K562 (cell line): ENCODE measurements around the gene PITRM1. TPM values are rescaled to one million over a fixed set of nuclear protein-coding genes. Genes with fewer than 3 reads are reported as not detected.
A peak's percentile ranks its signal among the peaks of the same experiment; 100 is the strongest.

Experiments used
- ATAC-seq: fragments of 200-7000 bp; cut with Tn5 transposase; 3 replicates; pipeline ENCODE4 v1.9.1; 2020; ENCODE audit warnings: moderate library complexity
- BruUV-seq: library from RNA; stranded (reverse); fragments of 400-500 nt; replicated peaks from 2 replicates; lab custom pipeline; 2021; lab: Mats Ljungman, UMichigan
- CTCF ChIA-PET: fragments of 300-600 bp; formaldehyde crosslinking; extraction: SDS; loops from one replicate; lab custom pipeline; 2021; ENCODE audit warnings: low intra/inter-chr PET ratio; lab: Yijun Ruan, JAX
- POLR2A ChIA-PET: fragments of 300-600, 350-650 bp; sonication (Branson Sonifier 250); formaldehyde crosslinking; extraction: SDS; loops from one replicate; lab custom pipeline; 2021; ENCODE audit warnings: antibody characterized with exemption, inconsistent platforms; lab: Yijun Ruan, JAX
- DNase-seq, 4 experiments: peaks; one replicate each; pipeline versions ENCODE4 v3.0.0 to v3.0.0-alpha.2; 2011 to 2018; ENCODE audit warnings: low spot score in 3 of 4, mixed read lengths in 3 of 4; ENCODE audit errors: extremely low read depth in 1 of 4
- FAIRE-seq: peaks from 2 replicates; lab custom pipeline; 2011; peaks lifted over from hg19 to GRCh38; lab: Jason Lieb, UNC
- H2AFZ ChIP-seq: 2 replicates; pipeline ENCODE4 v1.6.0; 2011; ENCODE audit warnings: low read depth, low read length, control low read depth, inconsistent platforms
- H3K27ac ChIP-seq: fragments of 200-600 bp; 3 replicates; pipeline ENCODE4 v1.8.0; 2011; ENCODE audit warnings: low read depth, mild to moderate bottlenecking, control low read depth, inconsistent platforms, low read length, moderate library complexity, mixed read lengths; ENCODE audit errors: extremely low read depth
- H3K27me3 ChIP-seq, 2 experiments: fragments of 300-600 bp in 1 of 2; 2 replicates in 1 of 2; 3 replicates in 1 of 2; pipeline versions ENCODE4 v1.6.0 to v1.8.0; 2011; ENCODE audit warnings: inconsistent platforms in 2 of 2, low read length in 2 of 2, mild to moderate bottlenecking in 1 of 2, mixed read lengths in 1 of 2, moderate library complexity in 1 of 2; ENCODE audit not compliant: control insufficient read depth in 2 of 2, insufficient read depth in 2 of 2
- H3K36me3 ChIP-seq: fragments of 300-600 bp; 3 replicates; pipeline ENCODE4 v1.8.0; 2011; ENCODE audit warnings: mild to moderate bottlenecking, low read length, inconsistent platforms; ENCODE audit not compliant: control insufficient read depth, insufficient read depth
- H3K4me1 ChIP-seq, 2 experiments: fragments of 200-600 bp in 1 of 2; replicated peaks in 1 of 2; 2 replicates in 1 of 2; 3 replicates in 1 of 2; pipeline versions ENCODE4 v1.5.1 to v1.8.0; 2011; ENCODE audit warnings: inconsistent platforms in 2 of 2, low read length in 2 of 2, mild to moderate bottlenecking in 1 of 2, mixed read lengths in 1 of 2, moderate library complexity in 1 of 2; ENCODE audit not compliant: control insufficient read depth in 2 of 2, insufficient read depth in 2 of 2
- H3K4me2 ChIP-seq: 2 replicates; pipeline ENCODE4 v1.6.1; 2011; ENCODE audit warnings: low read length, control low read depth, inconsistent platforms, mixed read lengths; ENCODE audit not compliant: insufficient read depth
- H3K4me3 ChIP-seq: fragments of 200-600 bp; sonication (generic), shearing (Covaris generic); 2 replicates; pipeline ENCODE4 v1.5.1; 2016; ENCODE audit warnings: control low read depth, inconsistent platforms
- H3K79me2 ChIP-seq: fragments of 200-600 bp; 3 replicates; pipeline ENCODE4 v1.8.0; 2011; ENCODE audit warnings: low read length, inconsistent platforms; ENCODE audit not compliant: control insufficient read depth, insufficient read depth
- H3K9ac ChIP-seq, 2 experiments: 2 replicates each; pipeline versions ENCODE4 v1.6.0 to v1.6.1; 2011; ENCODE audit warnings: low read depth in 2 of 2, low read length in 2 of 2, control low read depth in 1 of 2, inconsistent platforms in 1 of 2, mild to moderate bottlenecking in 1 of 2, mixed read lengths in 1 of 2; ENCODE audit not compliant: insufficient read depth in 1 of 2
- H3K9me1 ChIP-seq: one replicate; pipeline ENCODE4 v1.6.0; 2011; ENCODE audit warnings: inconsistent platforms, mild to moderate bottlenecking, low read length, moderate library complexity; ENCODE audit not compliant: control insufficient read depth, insufficient read depth
- H3K9me3 ChIP-seq: replicated peaks from 2 replicates; pipeline ENCODE4 v1.5.1; 2011; ENCODE audit warnings: low read depth, low read length, inconsistent platforms; ENCODE audit not compliant: control insufficient read depth, insufficient read depth
- H4K20me1 ChIP-seq: replicated peaks from 2 replicates; pipeline ENCODE4 v1.6.1; 2011; ENCODE audit warnings: low read length, inconsistent platforms, mixed read lengths; ENCODE audit not compliant: control insufficient read depth, insufficient read depth
- BRD9 ChIP-seq: fragments of 450-650 bp; IDR thresholded peaks from 2 replicates; pipeline ENCODE4 v1.6.1; 2018; ENCODE audit warnings: low read depth; ENCODE audit not compliant: partially characterized antibody
- CLOCK ChIP-seq: fragments of 250-450 bp; sonication (Bioruptor Pico); IDR thresholded peaks from 2 replicates; pipeline ENCODE4 v1.4.0; 2020; ENCODE audit warnings: mild to moderate bottlenecking, moderate library complexity, borderline replicate concordance
- HNRNPLL ChIP-seq: fragments of 200-400 bp; formaldehyde crosslinking; IDR thresholded peaks from 2 replicates; pipeline ENCODE4 v1.6.1; 2017; ENCODE audit warnings: low read length, low read depth, mild to moderate bottlenecking; ENCODE audit not compliant: poor library complexity, severe bottlenecking
- NBN ChIP-seq: fragments of 450-650 bp; IDR thresholded peaks from 2 replicates; pipeline ENCODE4 v1.6.1; 2016; ENCODE audit warnings: low read depth, mild to moderate bottlenecking
- NFE2 ChIP-seq: IDR thresholded peaks from 2 replicates; pipeline ENCODE4 v1.6.1; 2014; ENCODE audit warnings: antibody characterized with exemption, low read depth
- POLR2A ChIP-seq: fragments of 450-650 bp; conservative IDR thresholded peaks from 2 replicates; pipeline ENCODE4 v1.6.1; 2016
- PPARD ChIP-seq: fragments of 250-450 bp; sonication (Bioruptor Pico); IDR thresholded peaks from 2 replicates; pipeline ENCODE4 v1.8.0; 2022; ENCODE audit warnings: inconsistent platforms, mild to moderate bottlenecking, moderate library complexity
- RBM25 ChIP-seq: fragments of 200-400 bp; formaldehyde crosslinking; IDR thresholded peaks from 2 replicates; pipeline ENCODE4 v1.6.1; 2018; ENCODE audit warnings: low read length, low read depth, moderate library complexity; ENCODE audit not compliant: severe bottlenecking
- RFX5 ChIP-seq: IDR thresholded peaks from 2 replicates; pipeline ENCODE4 v1.6.1; 2011; ENCODE audit warnings: low read depth, mild to moderate bottlenecking, improper control_type of control experiment, low read length
- SMARCB1 ChIP-seq: IDR thresholded peaks from 2 replicates; pipeline ENCODE4 v1.6.1; 2011; ENCODE audit warnings: improper control_type of control experiment, low read depth; ENCODE audit not compliant: insufficient read length
- SNAPC5 ChIP-seq: fragments of 250-450 bp; sonication (Bioruptor Pico); IDR thresholded peaks from 2 replicates; pipeline ENCODE4 v1.8.0; 2021; ENCODE audit warnings: moderate library complexity, mild to moderate bottlenecking, inconsistent platforms
- ZFP36 ChIP-seq: fragments of 150-350 bp; IDR thresholded peaks from 2 replicates; pipeline ENCODE4 v1.6.1; 2018; ENCODE audit warnings: low read length, low read depth; ENCODE audit not compliant: partially characterized antibody
- ZNF41 ChIP-seq: fragments of 250-450 bp; sonication (Bioruptor Pico); conservative IDR thresholded peaks from 2 replicates; pipeline ENCODE4 v1.4.0; 2020; ENCODE audit warnings: mild to moderate bottlenecking
- ZNF512 ChIP-seq: IDR thresholded peaks from 2 replicates; pipeline ENCODE4 v1.6.1; 2016; ENCODE audit warnings: missing genetic modification characterization, missing compliant biosample characterization
- ZNF583 ChIP-seq: fragments of 250-450 bp; sonication (Bioruptor Pico); IDR thresholded peaks from 2 replicates; pipeline ENCODE4 v1.4.0; 2020
- WGBS: fragments of 100-300 bp; shearing (Covaris generic); methylation state at CpG from one replicate; pipeline ENCODE4 v1.1.6; 2016; ENCODE audit warnings: low coverage, mixed read lengths; ENCODE audit not compliant: insufficient coverage; ENCODE audit errors: missing lambda C conversion rate; 5-methylcytosine and 5-hydroxymethylcytosine counted together
- in situ Hi-C: fragments of 300-500 bp; cut with MboI; formaldehyde crosslinking; loops from 4 replicates; pipeline ENCODE4 v1.15.0; 2018; ENCODE audit warnings: inconsistent platforms, mixed read lengths
- intact Hi-C: fragments of 100-400 bp; cut with micrococcal nuclease; formaldehyde crosslinking; loops from 2 replicates; pipeline ENCODE4 v1.14.2; 2022
- polyA plus RNA-seq, 8 experiments: library from polyadenylated mRNA; depleted of rRNA in 4 of 8; stranded (reverse) in 5 of 8; unstranded in 3 of 8; fragments of >200 nt; fragmentation: Nextera tagmentation in 2 of 8; fragmentation: Illumina TruSeq in 1 of 8; extraction: Ambion mirVana in 2 of 8; extraction: Trizol in 1 of 8; gene quantifications; 2 replicates each; pipeline versions ENCODE4 v1.2.1 to v1.2.3, GENCODE V29; 2011 to 2014; ENCODE audit warnings: inconsistent platforms in 1 of 8, missing spikeins in 1 of 8
- total RNA-seq, 7 experiments: library from RNA; depleted of rRNA in 6 of 7; stranded (reverse); fragments of >200 nt in 6 of 7; fragmentation: Illumina TruSeq in 2 of 7; extraction: Trizol in 2 of 7; gene quantifications; 2 replicates each; pipeline versions ENCODE4 v1.2.1 to v1.2.3, GENCODE V29; 2011 to 2021; ENCODE audit warnings: low replicate concordance in 1 of 7

PITRM1 gene
- total and polyA plus RNA-seq, 9 of the 15 experiments (the other 6 are each of a cell fraction or from before 2014, with no cell fraction given) = 21.1 to 70.4 (median 39.7) TPM

DNA sequence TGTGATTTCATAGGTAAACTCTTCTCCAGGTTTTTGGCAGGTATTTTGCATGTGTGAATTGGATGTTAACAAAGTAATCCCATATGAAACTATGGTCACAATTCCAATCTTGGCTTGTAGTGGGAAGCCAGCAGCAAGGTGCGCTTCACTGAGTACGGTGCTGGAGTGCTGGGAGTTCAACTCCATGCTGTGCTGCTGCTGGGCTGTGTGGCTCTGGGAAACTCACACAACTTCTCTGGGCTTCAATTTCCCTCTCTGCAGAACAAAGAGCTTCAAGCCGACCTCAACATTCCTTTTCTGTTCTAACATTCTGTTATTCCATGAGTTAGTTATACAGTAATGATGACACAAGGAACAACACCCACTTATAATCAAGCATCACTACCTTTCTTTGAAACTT, 18.2 kb upstream of the PITRM1 start:
- Histone ChIP-seq H4K20me1 (no peaks in the 10 kb centered on the region), H3K27ac (no peak overlapping the region), H3K9me3 (no peaks in the 10 kb centered on the region), H3K4me3 (no peak overlapping the region), H3K4me2 (no peak overlapping the region), H3K27me3 (peaks cover 24 to 53% of the 10 kb centered on the region in 2 experiments), H3K79me2 (no peaks in the 10 kb centered on the region), H3K9me1 (no peaks in the 10 kb centered on the region), H3K9ac (no peak overlapping the region), H3K36me3 (no peaks in the 10 kb centered on the region), H2AFZ (no peak overlapping the region), H3K4me1 (no peaks in the 10 kb centered on the region)
- ChIA-PET POLR2A (no interaction called here), CTCF (no interaction called here)
- DNase-seq (no peak), ATAC-seq (no peak), FAIRE-seq (no peak)
- intact Hi-C loops (no loop called here), in situ Hi-C loops (no loop called here)
- TF ChIP-seq SNAPC5 (CRISPR knock-in tag) = no peak
- TF ChIP-seq NFE2 = no peak
- TF ChIP-seq CLOCK (CRISPR knock-in tag) = no peak
- TF ChIP-seq RBM25 = peak; percentile 16
- no peak for TF ChIP-seq ZNF583
- no peak for TF ChIP-seq ZNF41 (CRISPR knock-in tag)
- TF ChIP-seq BRD9 = peak; percentile 86
- no peak for TF ChIP-seq PPARD (CRISPR knock-in tag)
- TF ChIP-seq RFX5 = no peak
- no peak for TF ChIP-seq POLR2A
- TF ChIP-seq NBN = no peak
- TF ChIP-seq ZFP36 = peak; percentile 61
- no peak for TF ChIP-seq ZNF512 (tag)
- TF ChIP-seq HNRNPLL = no peak
- no peak for TF ChIP-seq SMARCB1
- no TSS peak for BruUV-seq
- WGBS = 0% methylated on average over 3 of the region's 3 CpGs
